Lower leg skin (tissue), 3 donors: ENCODE measurements around the gene STPG1.

ENCODE experiments used
- CTCF ChIP-seq, 3 donors: fragments of 450-650 bp; IDR thresholded peaks; one replicate each; pipeline ENCODE4 v1.5.1; 2016; ENCODE audit warnings: antibody characterized with exemption in 3 of 3, mild to moderate bottlenecking in 3 of 3, moderate library complexity in 2 of 3
- POLR2A ChIP-seq, 2 donors: fragments of 450-650 bp; IDR thresholded peaks; one replicate each; pipeline ENCODE4 v1.6.1; 2016 to 2017; ENCODE audit warnings: antibody characterized with exemption in 2 of 2, mild to moderate bottlenecking in 1 of 2, moderate library complexity in 1 of 2

DNA sequence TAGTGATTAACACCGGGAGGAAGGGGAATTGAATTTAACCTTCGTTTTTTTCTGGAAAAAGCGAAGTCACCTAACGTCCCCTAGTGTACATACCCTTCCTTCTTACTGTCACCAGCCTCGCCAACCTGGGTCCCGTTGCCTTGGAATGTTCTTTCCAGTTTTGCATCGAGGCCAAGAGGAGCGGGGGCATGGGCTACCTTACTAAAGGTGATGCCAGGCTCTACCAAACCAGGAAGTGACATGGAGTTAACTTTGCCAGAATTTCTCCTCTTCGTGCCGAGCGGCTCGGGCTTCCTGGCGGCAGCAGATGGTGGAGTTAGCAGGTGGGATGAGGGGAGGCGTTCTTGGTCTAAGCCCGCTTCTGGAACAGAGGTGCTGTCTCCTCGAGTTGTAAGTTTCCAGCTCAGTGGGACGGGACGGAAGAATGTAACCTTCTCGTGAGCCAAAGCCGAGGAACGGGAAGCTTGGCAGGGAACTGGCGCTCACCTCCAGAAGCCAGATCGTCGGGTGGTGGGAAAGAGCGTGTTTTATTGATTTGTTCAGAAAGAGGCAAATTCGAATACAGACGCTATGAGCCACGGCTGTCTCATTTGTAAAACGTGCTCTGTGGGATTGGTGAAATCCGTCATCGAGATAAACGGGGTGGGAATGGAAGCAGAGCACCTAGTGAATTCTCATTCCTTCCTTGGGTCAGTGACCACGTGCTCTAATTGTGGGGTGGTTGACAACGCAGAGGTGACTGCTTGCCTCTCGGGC, 2.5 kb upstream of the STPG1 start:
- no peak for TF ChIP-seq CTCF (IDR thresholded peaks at IDR 0.05)
- TF ChIP-seq POLR2A (IDR thresholded peaks at IDR 0.05) = no peak
